Stomach (tissue), 9 donors: ENCODE measurements around the gene DPP10. TPM values are rescaled to one million over a fixed set of nuclear protein-coding genes. Genes with fewer than 3 reads are reported as not detected.

Experiments
- DNase-seq, 2 donors: peaks; one replicate each; pipeline versions ENCODE4 v3.0.0 to v3.0.0-alpha.2; 2013 to 2019
- H3K27ac ChIP-seq, 5 donors: fragments of 200-600 bp in 4 of 5; sonication (generic) in 4 of 5; one replicate each; pipeline ENCODE4 v1.5.1; 2013 to 2019; ENCODE audit warnings: mild to moderate bottlenecking in 1 of 5, moderate library complexity in 1 of 5
- H3K27me3 ChIP-seq, 3 donors: fragments of 200-600 bp; sonication (generic); one replicate each; pipeline ENCODE4 v1.5.1; 2017 to 2019; ENCODE audit warnings: mixed run types in 1 of 3
- H3K36me3 ChIP-seq, 4 donors: fragments of 200-600 bp; sonication (generic); 1 replicate in 3 of 4; 2 replicates in 1 of 4; pipeline ENCODE4 v1.5.1; 2016 to 2019
- H3K4me1 ChIP-seq, 4 donors: fragments of 200-600 bp; sonication (generic); one replicate each; pipeline ENCODE4 v1.5.1; 2016 to 2019
- H3K4me3 ChIP-seq, 4 donors: fragments of 200-600 bp; sonication (generic) in 3 of 4; one replicate each; pipeline ENCODE4 v1.5.1; 2016 to 2019; ENCODE audit warnings: mild to moderate bottlenecking in 1 of 4
- H3K9me3 ChIP-seq, 4 donors: fragments of 200-600 bp; sonication (generic); one replicate each; pipeline ENCODE4 v1.5.1; 2016 to 2019
- EP300 ChIP-seq: sonication (generic); formaldehyde crosslinking; IDR thresholded peaks from one replicate; pipeline ENCODE4 v1.6.1; 2017; ENCODE audit warnings: antibody characterized with exemption
- POLR2A ChIP-seq, 4 donors: fragments of 450-650 bp; IDR thresholded peaks; one replicate each; pipeline ENCODE4 v1.6.1; 2016; ENCODE audit warnings: antibody characterized with exemption in 4 of 4, control low read depth in 2 of 4, mild to moderate bottlenecking in 1 of 4, moderate library complexity in 1 of 4
- POLR2AphosphoS5 ChIP-seq, 3 donors: sonication (generic); formaldehyde crosslinking; IDR thresholded peaks; one replicate each; pipeline ENCODE4 v1.6.1; 2016; ENCODE audit warnings: antibody characterized with exemption in 3 of 3
- WGBS, 5 donors: extraction: QIAGEN DNeasy Blood & Tissue Kit in 3 of 5; methylation state at CpG; one replicate each; pipeline versions ENCODE4 v1.1.5 to v1.1.7; 2013 to 2018; 5-methylcytosine and 5-hydroxymethylcytosine counted together
- intact Hi-C: fragments of 100-400 bp; cut with DNase I; formaldehyde crosslinking; loops from one replicate; pipeline ENCODE4 v1.15.1; 2023; ENCODE audit warnings: low total_unique reads
- polyA plus RNA-seq, 3 donors: library from polyadenylated mRNA; stranded (reverse); fragments of 200-250 nt; gene quantifications; one replicate each; pipeline ENCODE4 v1.2.3, GENCODE V29; 2013
- total RNA-seq, 5 donors: library from RNA; depleted of rRNA; stranded (reverse); fragments of >200 nt; gene quantifications; one replicate each; pipeline versions ENCODE4 v1.1.0 to v1.2.3, GENCODE V29; 2014 to 2016
- TF ChIP-seq, protein P1 (sequence below), 7 experiments: fragments of 450-650 bp in 4 of 7; fragments of 200-600 bp in 3 of 7; sonication (generic) in 3 of 7; IDR thresholded peaks; one replicate each; pipeline ENCODE4 v1.5.1; 2016 to 2019; ENCODE audit warnings: antibody characterized with exemption in 7 of 7, control low read depth in 2 of 7, mild to moderate bottlenecking in 1 of 7
- donor health status: healthy with polysubstance abuse.
- donor health status: Bipolar disorder and iron deficiency.
- donor health status: healthy.

DPP10 gene
- total and polyA plus RNA-seq, 8 donors: 0.18 to 15.6 (median 2.0) TPM; not detected in 1

- Histone ChIP-seq H3K4me3 (no peak overlapping the region), H3K27ac (no peak overlapping the region), H3K27me3 (no peaks in the 10 kb centered on the region), H3K4me1 (no peaks in the 10 kb centered on the region), H3K36me3 (no peaks in the 10 kb centered on the region), H3K9me3 (peaks cover 0 to 26% (median 11%) of the 10 kb centered on the region in 4 donors)
- WGBS, 5 donors: 45 to 64% (median 52%) methylated on average over 1 of the region's 1 CpG
- TF ChIP-seq POLR2A (IDR thresholded peaks at IDR 0.05) (no peak), EP300 (no peak), POLR2AphosphoS5 (IDR thresholded peaks at IDR 0.05) (no peak)
- TF ChIP-seq, protein P1, sequence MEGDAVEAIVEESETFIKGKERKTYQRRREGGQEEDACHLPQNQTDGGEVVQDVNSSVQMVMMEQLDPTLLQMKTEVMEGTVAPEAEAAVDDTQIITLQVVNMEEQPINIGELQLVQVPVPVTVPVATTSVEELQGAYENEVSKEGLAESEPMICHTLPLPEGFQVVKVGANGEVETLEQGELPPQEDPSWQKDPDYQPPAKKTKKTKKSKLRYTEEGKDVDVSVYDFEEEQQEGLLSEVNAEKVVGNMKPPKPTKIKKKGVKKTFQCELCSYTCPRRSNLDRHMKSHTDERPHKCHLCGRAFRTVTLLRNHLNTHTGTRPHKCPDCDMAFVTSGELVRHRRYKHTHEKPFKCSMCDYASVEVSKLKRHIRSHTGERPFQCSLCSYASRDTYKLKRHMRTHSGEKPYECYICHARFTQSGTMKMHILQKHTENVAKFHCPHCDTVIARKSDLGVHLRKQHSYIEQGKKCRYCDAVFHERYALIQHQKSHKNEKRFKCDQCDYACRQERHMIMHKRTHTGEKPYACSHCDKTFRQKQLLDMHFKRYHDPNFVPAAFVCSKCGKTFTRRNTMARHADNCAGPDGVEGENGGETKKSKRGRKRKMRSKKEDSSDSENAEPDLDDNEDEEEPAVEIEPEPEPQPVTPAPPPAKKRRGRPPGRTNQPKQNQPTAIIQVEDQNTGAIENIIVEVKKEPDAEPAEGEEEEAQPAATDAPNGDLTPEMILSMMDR (IDR thresholded peaks at IDR 0.05): no peak
- DNase-seq: no peak
- intact Hi-C loops: no loop called here
Measured at GRCh38 chr2:115443539-115444185, 1001.2 kb downstream of the DPP10 start.

- no peaks in the 10 kb centered on the region for H3K36me3 ChIP-seq
- H3K4me1 ChIP-seq: no peaks in the 10 kb centered on the region
- 63 to 75% (median 70%) methylated on average over 2 of the region's 2 CpGs for WGBS, 5 donors
- H3K4me3 ChIP-seq: no peak overlapping the region
- DNase-seq: no peak
- TF ChIP-seq POLR2A (IDR thresholded peaks at IDR 0.05): no peak
- no peak overlapping the region for H3K27ac ChIP-seq
- intact Hi-C loops: no loop called here
- H3K27me3 ChIP-seq: no peaks in the 10 kb centered on the region
- peaks cover 0 to 7% (median 2%) of the 10 kb centered on the region in 4 donors for H3K9me3 ChIP-seq
Measured at GRCh38 chr2:115460008-115460407, 1017.6 kb downstream of the DPP10 start.

GRCh38 chr2:115480741-115481140 is 1038.3 kb downstream of the DPP10 start:
- intact Hi-C loops: no loop called here
- 68 to 82% (median 74%) methylated on average over 1 of the region's 1 CpG for WGBS, 5 donors
- no peak overlapping the region for H3K4me3 ChIP-seq
- no peak for DNase-seq
- peaks cover 0 to 14% (median 1%) of the 10 kb centered on the region in 4 donors for H3K9me3 ChIP-seq
- H3K27ac ChIP-seq: no peak overlapping the region
- H3K4me1 ChIP-seq: no peaks in the 10 kb centered on the region
- no peaks in the 10 kb centered on the region for H3K36me3 ChIP-seq
- no peaks in the 10 kb centered on the region for H3K27me3 ChIP-seq
- TF ChIP-seq POLR2A (IDR thresholded peaks at IDR 0.05): no peak
- TF ChIP-seq POLR2AphosphoS5 (IDR thresholded peaks at IDR 0.05): no peak
- TF ChIP-seq EP300: no peak
- TF ChIP-seq, protein P1 (IDR thresholded peaks at IDR 0.05): no peak

- Histone ChIP-seq H3K9me3 (peaks cover 0 to 7% (median 0%) of the 10 kb centered on the region in 4 donors), H3K4me1 (no peaks in the 10 kb centered on the region), H3K27me3 (no peaks in the 10 kb centered on the region), H3K27ac (no peak overlapping the region), H3K36me3 (no peaks in the 10 kb centered on the region), H3K4me3 (no peak overlapping the region)
- intact Hi-C loops: no loop called here
- WGBS, 5 donors: 67 to 78% (median 74%) methylated on average over 2 of the region's 2 CpGs
- no peak for TF ChIP-seq POLR2A (IDR thresholded peaks at IDR 0.05)
- no peak for TF ChIP-seq EP300
- TF ChIP-seq POLR2AphosphoS5 (IDR thresholded peaks at IDR 0.05): no peak
- TF ChIP-seq, protein P1 (IDR thresholded peaks at IDR 0.05): no peak
- no peak for DNase-seq
Measured at GRCh38 chr2:115481842-115482241, 1039.4 kb downstream of the DPP10 start.

DNA sequence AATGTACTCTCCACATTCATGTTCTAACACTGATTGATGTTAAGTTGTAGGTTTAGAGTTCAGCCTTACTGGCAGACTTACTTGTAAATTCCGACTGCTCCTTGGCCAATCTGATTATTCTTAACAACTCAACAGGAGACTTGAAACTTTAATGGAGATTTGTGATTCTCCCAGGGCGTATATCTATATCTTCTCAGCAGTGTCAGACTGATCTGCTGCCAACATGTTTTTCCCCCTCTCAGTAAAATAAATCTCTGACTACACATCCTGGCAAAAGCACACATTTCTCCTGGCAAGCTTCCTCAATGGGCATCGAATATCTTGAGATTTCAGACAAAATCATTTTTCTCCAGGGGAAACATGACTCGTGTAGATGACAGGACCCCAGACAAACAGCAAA is 1041.2 kb downstream of the DPP10 start:
- H3K4me3 ChIP-seq: no peak overlapping the region
- peak in 1 of 2 donors; percentile 11 for DNase-seq
- TF ChIP-seq, protein P1 (IDR thresholded peaks at IDR 0.05): no peak
- no peak for TF ChIP-seq EP300
- 59 to 77% (median 66%) methylated on average over 4 of the region's 4 CpGs for WGBS, 5 donors
- intact Hi-C loops: no loop called here
- no peaks in the 10 kb centered on the region for H3K27me3 ChIP-seq
- no peaks in the 10 kb centered on the region for H3K36me3 ChIP-seq
- no peaks in the 10 kb centered on the region for H3K9me3 ChIP-seq
- H3K27ac ChIP-seq: no peak overlapping the region
- H3K4me1 ChIP-seq: no peaks in the 10 kb centered on the region
